Uterus (tissue), 2 donors: ENCODE data around the gene ANKFN1.

Source experiments
- POLR2A ChIP-seq, 2 donors: fragments of 450-650 bp; IDR thresholded peaks; one replicate each; pipeline ENCODE4 v1.6.1; 2016; ENCODE audit warnings: antibody characterized with exemption in 2 of 2, mild to moderate bottlenecking in 1 of 2, moderate library complexity in 1 of 2
- TF ChIP-seq, protein P1 (sequence below), 4 experiments: fragments of 200-600 bp in 2 of 4; fragments of 450-650 bp in 2 of 4; sonication (generic) in 2 of 4; IDR thresholded peaks; one replicate each; pipeline ENCODE4 v1.5.1; 2016 to 2019; ENCODE audit warnings: antibody characterized with exemption in 4 of 4, mild to moderate bottlenecking in 2 of 4, moderate library complexity in 1 of 4

DNA sequence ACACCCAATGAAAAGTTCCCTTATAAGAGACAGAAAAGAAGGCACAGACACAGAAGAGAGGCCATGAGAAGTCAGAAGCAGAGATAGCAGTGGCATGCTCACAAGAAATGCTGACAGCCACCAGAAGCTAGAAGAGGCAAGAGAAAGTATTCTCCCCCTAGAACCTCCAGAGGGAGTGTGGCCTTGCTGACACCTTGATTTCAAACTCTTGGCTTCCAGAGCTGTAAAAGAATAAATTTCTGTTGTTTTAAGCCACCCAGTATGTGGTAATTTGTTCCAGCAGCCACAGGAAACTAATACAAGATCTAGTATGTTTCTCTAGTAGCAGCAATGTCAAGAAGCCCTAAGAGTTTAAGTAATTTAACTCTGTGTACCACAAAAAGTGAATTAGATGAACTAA is 353.1 kb downstream of the ANKFN1 start:
- TF ChIP-seq POLR2A (IDR thresholded peaks at IDR 0.05) = no peak
- TF ChIP-seq, protein P1, sequence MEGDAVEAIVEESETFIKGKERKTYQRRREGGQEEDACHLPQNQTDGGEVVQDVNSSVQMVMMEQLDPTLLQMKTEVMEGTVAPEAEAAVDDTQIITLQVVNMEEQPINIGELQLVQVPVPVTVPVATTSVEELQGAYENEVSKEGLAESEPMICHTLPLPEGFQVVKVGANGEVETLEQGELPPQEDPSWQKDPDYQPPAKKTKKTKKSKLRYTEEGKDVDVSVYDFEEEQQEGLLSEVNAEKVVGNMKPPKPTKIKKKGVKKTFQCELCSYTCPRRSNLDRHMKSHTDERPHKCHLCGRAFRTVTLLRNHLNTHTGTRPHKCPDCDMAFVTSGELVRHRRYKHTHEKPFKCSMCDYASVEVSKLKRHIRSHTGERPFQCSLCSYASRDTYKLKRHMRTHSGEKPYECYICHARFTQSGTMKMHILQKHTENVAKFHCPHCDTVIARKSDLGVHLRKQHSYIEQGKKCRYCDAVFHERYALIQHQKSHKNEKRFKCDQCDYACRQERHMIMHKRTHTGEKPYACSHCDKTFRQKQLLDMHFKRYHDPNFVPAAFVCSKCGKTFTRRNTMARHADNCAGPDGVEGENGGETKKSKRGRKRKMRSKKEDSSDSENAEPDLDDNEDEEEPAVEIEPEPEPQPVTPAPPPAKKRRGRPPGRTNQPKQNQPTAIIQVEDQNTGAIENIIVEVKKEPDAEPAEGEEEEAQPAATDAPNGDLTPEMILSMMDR (IDR thresholded peaks at IDR 0.05) = no peak
